Measurements from ENCODE around the gene KCNQ1. TPM values are rescaled to one million over a fixed set of nuclear protein-coding genes. Genes with fewer than 3 reads are reported as not detected.

KCNQ1 gene, protein sequence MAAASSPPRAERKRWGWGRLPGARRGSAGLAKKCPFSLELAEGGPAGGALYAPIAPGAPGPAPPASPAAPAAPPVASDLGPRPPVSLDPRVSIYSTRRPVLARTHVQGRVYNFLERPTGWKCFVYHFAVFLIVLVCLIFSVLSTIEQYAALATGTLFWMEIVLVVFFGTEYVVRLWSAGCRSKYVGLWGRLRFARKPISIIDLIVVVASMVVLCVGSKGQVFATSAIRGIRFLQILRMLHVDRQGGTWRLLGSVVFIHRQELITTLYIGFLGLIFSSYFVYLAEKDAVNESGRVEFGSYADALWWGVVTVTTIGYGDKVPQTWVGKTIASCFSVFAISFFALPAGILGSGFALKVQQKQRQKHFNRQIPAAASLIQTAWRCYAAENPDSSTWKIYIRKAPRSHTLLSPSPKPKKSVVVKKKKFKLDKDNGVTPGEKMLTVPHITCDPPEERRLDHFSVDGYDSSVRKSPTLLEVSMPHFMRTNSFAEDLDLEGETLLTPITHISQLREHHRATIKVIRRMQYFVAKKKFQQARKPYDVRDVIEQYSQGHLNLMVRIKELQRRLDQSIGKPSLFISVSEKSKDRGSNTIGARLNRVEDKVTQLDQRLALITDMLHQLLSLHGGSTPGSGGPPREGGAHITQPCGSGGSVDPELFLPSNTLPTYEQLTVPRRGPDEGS
- total RNA-seq (2014; rRNA removed; shearing (Covaris generic)) (0.87 and 1.2 TPM in 2 replicates), polyA plus RNA-seq (2016; fragmentation: Nextera tagmentation; extraction: Ambion mirVana) (0.45 and 1.1 TPM in 2 replicates)
- long read RNA-seq, partial matches to known transcripts = 0 of 1 reads
- long read RNA-seq, other reads (novel, unspliced or antisense) = 1 of 1 reads

DNA sequence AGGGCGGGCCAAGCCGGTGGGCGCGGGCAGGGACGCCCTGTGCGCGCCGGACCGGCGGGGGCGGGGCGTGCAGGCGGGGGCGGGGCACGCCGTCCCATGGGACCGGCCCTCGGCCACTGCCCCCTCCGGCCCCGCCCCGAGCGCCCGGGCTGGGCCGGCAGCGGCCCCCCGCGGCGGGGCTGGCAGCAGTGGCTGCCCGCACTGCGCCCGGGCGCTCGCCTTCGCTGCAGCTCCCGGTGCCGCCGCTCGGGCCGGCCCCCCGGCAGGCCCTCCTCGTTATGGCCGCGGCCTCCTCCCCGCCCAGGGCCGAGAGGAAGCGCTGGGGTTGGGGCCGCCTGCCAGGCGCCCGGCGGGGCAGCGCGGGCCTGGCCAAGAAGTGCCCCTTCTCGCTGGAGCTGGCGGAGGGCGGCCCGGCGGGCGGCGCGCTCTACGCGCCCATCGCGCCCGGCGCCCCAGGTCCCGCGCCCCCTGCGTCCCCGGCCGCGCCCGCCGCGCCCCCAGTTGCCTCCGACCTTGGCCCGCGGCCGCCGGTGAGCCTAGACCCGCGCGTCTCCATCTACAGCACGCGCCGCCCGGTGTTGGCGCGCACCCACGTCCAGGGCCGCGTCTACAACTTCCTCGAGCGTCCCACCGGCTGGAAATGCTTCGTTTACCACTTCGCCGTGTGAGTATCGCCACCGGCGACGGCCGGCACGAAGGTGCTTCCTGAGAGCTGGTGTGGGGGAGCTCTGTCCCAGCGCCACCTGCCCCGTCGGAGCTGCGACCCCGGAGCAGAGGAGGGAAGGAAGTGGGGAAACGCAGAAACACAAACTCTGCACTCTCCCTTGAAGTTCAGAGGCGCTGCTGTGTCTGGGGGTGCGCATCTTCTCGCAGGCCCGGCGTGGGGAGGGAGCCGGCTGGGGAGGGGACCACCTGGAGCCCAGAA, at the start of gene KCNQ1:
TSS of gene KCNQ1 (plus strand) at position 188 of the 925 bp plus-strand sequence. CDS start at position 279, 91 bp downstream.
- H3F3A ChIP-seq (replicated peaks; ENCODE audit: low read depth) = no peaks in the 10 kb centered on the region
- H3K36me3 Mint-ChIP-seq (ENCODE audit: low read depth) = no peaks in the 10 kb centered on the region
- H3K9me2 ChIP-seq (ENCODE audit: insufficient read depth) = no peaks in the 10 kb centered on the region
- peak within 1 kb of the TSS; percentile 68 for H3K4me3 ChIP-seq
- no peaks in the 10 kb centered on the region; the same call in 1 of the 2 replicates for H3K4me1 ChIP-seq (ENCODE audit: insufficient read depth)
- H3K9me3 Mint-ChIP-seq = no peaks in the 10 kb centered on the region
- H3K27ac Mint-ChIP-seq = no peak within 1 kb of the TSS
- H3K27me3 Mint-ChIP-seq (ENCODE audit: insufficient read depth, low read depth, poor library complexity) = peaks cover 61% of the 10 kb centered on the region
- no peaks in the 10 kb centered on the region for H3K79me2 ChIP-seq (replicated peaks; ENCODE audit: insufficient read depth)
- H3K4me3 Mint-ChIP-seq = peak within 1 kb of the TSS; percentile 74
- H3K27me3 ChIP-seq (ENCODE audit: insufficient read depth) = peaks cover 65% of the 10 kb centered on the region
- H2AFZ ChIP-seq = peak within 1 kb of the TSS; percentile 95
- H3K27ac ChIP-seq (ENCODE audit: low read depth) = no peak within 1 kb of the TSS
- TF ChIP-seq EZH2 (IDR thresholded peaks at IDR 0.05; ENCODE audit: low read depth, unreplicated experiment) = peak; percentile 70
- TF ChIP-seq EZH2phosphoT487 (IDR thresholded peaks at IDR 0.05; ENCODE audit: unreplicated experiment) = peak; percentile 62
- no peak for TF ChIP-seq POLR2AphosphoS5 (IDR thresholded peaks at IDR 0.05; ENCODE audit: low read depth)
- ATAC-seq (peak; percentile 79), DNase-seq (ENCODE audit: low spot score) (peak; percentile 69)
- H3K4me2 ChIP-seq = peak within 1 kb of the TSS; percentile 81
- no peaks in the 10 kb centered on the region; the same call in 2 of the 3 replicates for H3K4me1 Mint-ChIP-seq
- H4K20me1 ChIP-seq (replicated peaks; ENCODE audit: insufficient read depth) = no peaks in the 10 kb centered on the region
- H3K36me3 ChIP-seq (ENCODE audit: insufficient read depth) = no peaks in the 10 kb centered on the region

DNA sequence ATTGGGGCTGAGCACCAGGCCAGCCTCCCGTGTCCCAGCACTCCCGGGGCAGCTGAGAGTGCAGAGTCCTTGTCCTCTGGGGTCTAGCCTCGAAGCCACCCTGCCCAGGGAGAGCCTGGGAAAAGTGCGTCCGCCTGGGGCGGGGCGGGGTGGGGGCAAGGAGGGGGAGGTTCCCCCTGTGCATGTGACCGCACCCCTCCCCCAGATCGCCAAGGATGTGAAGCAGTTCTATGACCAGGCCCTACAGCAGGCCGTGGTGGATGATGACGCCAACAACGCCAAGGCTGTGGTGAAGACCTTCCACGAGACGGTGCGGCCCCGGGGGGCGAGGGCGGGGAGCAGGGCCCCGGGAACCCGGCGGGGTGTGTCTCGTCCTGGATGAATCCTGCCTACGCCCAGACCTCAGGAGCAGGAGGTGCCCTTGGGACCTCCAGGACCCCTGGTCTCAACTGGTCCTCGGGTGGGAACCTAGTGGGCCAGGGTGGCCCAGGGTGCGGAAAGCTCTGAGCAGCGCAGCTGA, 49.5 kb upstream of the KCNQ1 start:
- H3K27ac ChIP-seq (ENCODE audit: low read depth) = no peak overlapping the region
- H2AFZ ChIP-seq = no peak overlapping the region
- TF ChIP-seq, protein P1, sequence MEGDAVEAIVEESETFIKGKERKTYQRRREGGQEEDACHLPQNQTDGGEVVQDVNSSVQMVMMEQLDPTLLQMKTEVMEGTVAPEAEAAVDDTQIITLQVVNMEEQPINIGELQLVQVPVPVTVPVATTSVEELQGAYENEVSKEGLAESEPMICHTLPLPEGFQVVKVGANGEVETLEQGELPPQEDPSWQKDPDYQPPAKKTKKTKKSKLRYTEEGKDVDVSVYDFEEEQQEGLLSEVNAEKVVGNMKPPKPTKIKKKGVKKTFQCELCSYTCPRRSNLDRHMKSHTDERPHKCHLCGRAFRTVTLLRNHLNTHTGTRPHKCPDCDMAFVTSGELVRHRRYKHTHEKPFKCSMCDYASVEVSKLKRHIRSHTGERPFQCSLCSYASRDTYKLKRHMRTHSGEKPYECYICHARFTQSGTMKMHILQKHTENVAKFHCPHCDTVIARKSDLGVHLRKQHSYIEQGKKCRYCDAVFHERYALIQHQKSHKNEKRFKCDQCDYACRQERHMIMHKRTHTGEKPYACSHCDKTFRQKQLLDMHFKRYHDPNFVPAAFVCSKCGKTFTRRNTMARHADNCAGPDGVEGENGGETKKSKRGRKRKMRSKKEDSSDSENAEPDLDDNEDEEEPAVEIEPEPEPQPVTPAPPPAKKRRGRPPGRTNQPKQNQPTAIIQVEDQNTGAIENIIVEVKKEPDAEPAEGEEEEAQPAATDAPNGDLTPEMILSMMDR (conservative IDR thresholded peaks at IDR 0.05; ENCODE audit: low read depth in 2 of 2) = no peak
- TF ChIP-seq JUNB (IDR thresholded peaks at IDR 0.05; ENCODE audit: unreplicated experiment) (no peak), ZNF114 (CRISPR knock-in tag; IDR thresholded peaks at IDR 0.05) (no peak), EZH2phosphoT487 (IDR thresholded peaks at IDR 0.05; ENCODE audit: unreplicated experiment) (no peak), NANOG (IDR thresholded peaks at IDR 0.05; ENCODE audit: borderline replicate concordance) (no peak)
- TF ChIP-seq, protein P2, sequence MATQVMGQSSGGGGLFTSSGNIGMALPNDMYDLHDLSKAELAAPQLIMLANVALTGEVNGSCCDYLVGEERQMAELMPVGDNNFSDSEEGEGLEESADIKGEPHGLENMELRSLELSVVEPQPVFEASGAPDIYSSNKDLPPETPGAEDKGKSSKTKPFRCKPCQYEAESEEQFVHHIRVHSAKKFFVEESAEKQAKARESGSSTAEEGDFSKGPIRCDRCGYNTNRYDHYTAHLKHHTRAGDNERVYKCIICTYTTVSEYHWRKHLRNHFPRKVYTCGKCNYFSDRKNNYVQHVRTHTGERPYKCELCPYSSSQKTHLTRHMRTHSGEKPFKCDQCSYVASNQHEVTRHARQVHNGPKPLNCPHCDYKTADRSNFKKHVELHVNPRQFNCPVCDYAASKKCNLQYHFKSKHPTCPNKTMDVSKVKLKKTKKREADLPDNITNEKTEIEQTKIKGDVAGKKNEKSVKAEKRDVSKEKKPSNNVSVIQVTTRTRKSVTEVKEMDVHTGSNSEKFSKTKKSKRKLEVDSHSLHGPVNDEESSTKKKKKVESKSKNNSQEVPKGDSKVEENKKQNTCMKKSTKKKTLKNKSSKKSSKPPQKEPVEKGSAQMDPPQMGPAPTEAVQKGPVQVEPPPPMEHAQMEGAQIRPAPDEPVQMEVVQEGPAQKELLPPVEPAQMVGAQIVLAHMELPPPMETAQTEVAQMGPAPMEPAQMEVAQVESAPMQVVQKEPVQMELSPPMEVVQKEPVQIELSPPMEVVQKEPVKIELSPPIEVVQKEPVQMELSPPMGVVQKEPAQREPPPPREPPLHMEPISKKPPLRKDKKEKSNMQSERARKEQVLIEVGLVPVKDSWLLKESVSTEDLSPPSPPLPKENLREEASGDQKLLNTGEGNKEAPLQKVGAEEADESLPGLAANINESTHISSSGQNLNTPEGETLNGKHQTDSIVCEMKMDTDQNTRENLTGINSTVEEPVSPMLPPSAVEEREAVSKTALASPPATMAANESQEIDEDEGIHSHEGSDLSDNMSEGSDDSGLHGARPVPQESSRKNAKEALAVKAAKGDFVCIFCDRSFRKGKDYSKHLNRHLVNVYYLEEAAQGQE (IDR thresholded peaks at IDR 0.05; ENCODE audit: unreplicated experiment) = no peak
- TF ChIP-seq, protein P3, sequence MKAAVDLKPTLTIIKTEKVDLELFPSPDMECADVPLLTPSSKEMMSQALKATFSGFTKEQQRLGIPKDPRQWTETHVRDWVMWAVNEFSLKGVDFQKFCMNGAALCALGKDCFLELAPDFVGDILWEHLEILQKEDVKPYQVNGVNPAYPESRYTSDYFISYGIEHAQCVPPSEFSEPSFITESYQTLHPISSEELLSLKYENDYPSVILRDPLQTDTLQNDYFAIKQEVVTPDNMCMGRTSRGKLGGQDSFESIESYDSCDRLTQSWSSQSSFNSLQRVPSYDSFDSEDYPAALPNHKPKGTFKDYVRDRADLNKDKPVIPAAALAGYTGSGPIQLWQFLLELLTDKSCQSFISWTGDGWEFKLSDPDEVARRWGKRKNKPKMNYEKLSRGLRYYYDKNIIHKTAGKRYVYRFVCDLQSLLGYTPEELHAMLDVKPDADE (IDR thresholded peaks at IDR 0.05) = no peak
- no peaks in the 10 kb centered on the region for H3K9me2 ChIP-seq (ENCODE audit: insufficient read depth)
- no peak overlapping the region for H3K4me3 ChIP-seq
- H3K36me3 Mint-ChIP-seq (ENCODE audit: low read depth) = peaks cover 10% of the 10 kb centered on the region; the same call in 1 of the 3 replicates
- no peak overlapping the region for H3K4me2 ChIP-seq
- H4K20me1 ChIP-seq (replicated peaks; ENCODE audit: insufficient read depth) = no peaks in the 10 kb centered on the region; the same call in 1 of the 2 replicates
- peaks cover 2% of the 10 kb centered on the region for H3K4me1 Mint-ChIP-seq
- H3K79me2 ChIP-seq (replicated peaks; ENCODE audit: insufficient read depth) = peaks cover 3% of the 10 kb centered on the region
- H3K27ac Mint-ChIP-seq = no peak overlapping the region
- H3K4me3 Mint-ChIP-seq = no peak overlapping the region
- H3K36me3 ChIP-seq (ENCODE audit: insufficient read depth) = no peaks in the 10 kb centered on the region; the same call in 1 of the 2 replicates
- H3F3A ChIP-seq (replicated peaks; ENCODE audit: low read depth) = no peaks in the 10 kb centered on the region
- DNase-seq (ENCODE audit: low spot score) = no peak
- H3K9me3 Mint-ChIP-seq = no peaks in the 10 kb centered on the region
- ATAC-seq = no peak
- peaks cover 7% of the 10 kb centered on the region for H3K27me3 Mint-ChIP-seq (ENCODE audit: insufficient read depth, low read depth, poor library complexity)
- no peaks in the 10 kb centered on the region for H3K4me1 ChIP-seq (ENCODE audit: insufficient read depth)
- no peaks in the 10 kb centered on the region for H3K27me3 ChIP-seq (ENCODE audit: insufficient read depth)

Data from GM23338 (cell line).